HEK293T (cell line): ENCODE measurements around the gene GIGYF2.

Experiments
- BHLHE40 ChIP-seq: fragments of 450-650 bp; IDR thresholded peaks from 2 replicates; pipeline ENCODE4 v1.6.1; 2016; ENCODE audit warnings: mild to moderate bottlenecking, moderate library complexity, borderline replicate concordance
- PKNOX1 ChIP-seq: fragments of 450-650 bp; IDR thresholded peaks from 2 replicates; pipeline ENCODE4 v1.6.1; 2016
- SP1 ChIP-seq: fragments of 450-650 bp; IDR thresholded peaks from 2 replicates; pipeline ENCODE4 v1.6.1; 2017
- SUZ12 ChIP-seq: fragments of 450-650 bp; IDR thresholded peaks from 2 replicates; pipeline ENCODE4 v1.6.1; 2016; ENCODE audit warnings: mild to moderate bottlenecking
- ZNF384 ChIP-seq: fragments of 450-650 bp; IDR thresholded peaks from 2 replicates; pipeline ENCODE4 v1.6.1; 2016

- TF ChIP-seq ZNF384 (no peak), SP1 (no peak), PKNOX1 (no peak), BHLHE40 (no peak), SUZ12 (no peak)
Observed at GRCh38 chr2:232857158-232857563, 160.0 kb downstream of the GIGYF2 start.
